Upper lobe of right lung (tissue), 1 donor: Measurements from ENCODE around the gene NSUN2. TPM values are rescaled to one million over a fixed set of nuclear protein-coding genes. Genes with fewer than 3 reads are reported as not detected.

Experiments
- ATAC-seq: fragments of 200-7000 bp; cut with Tn5 transposase; one replicate; pipeline ENCODE4 v1.9.1; 2020; ENCODE audit warnings: mild to moderate bottlenecking, moderate library complexity
- DNase-seq: peaks from one replicate; pipeline ENCODE4 v3.0.0-alpha.2; 2020
- H3K27ac ChIP-seq: fragments of 200-600 bp; one replicate; pipeline ENCODE4 v1.8.0; 2022
- H3K27me3 ChIP-seq: fragments of 200-600 bp; one replicate; pipeline ENCODE4 v1.8.0; 2022; ENCODE audit warnings: mild to moderate bottlenecking
- H3K36me3 ChIP-seq: fragments of 200-600 bp; one replicate; pipeline ENCODE4 v1.8.0; 2022
- H3K4me1 ChIP-seq: fragments of 200-600 bp; one replicate; pipeline ENCODE4 v1.8.0; 2022
- H3K4me3 ChIP-seq: fragments of 200-600 bp; one replicate; pipeline ENCODE4 v1.8.0; 2022; ENCODE audit warnings: mild to moderate bottlenecking
- H3K9me3 ChIP-seq: fragments of 200-600 bp; one replicate; pipeline ENCODE4 v1.8.0; 2022
- CTCF ChIP-seq: fragments of 200-600 bp; IDR thresholded peaks from one replicate; pipeline ENCODE4 v1.8.0; 2022; ENCODE audit warnings: antibody characterized with exemption
- intact Hi-C: fragments of 100-400 bp; cut with DNase I; formaldehyde crosslinking; loops from one replicate; pipeline ENCODE4 v1.11.0; 2022
- long read RNA-seq: library from polyadenylated mRNA; unstranded; transcript quantifications from one replicate; pipeline ENCODE4 v2.0.0, GENCODE V29; 2021
- total RNA-seq: library from RNA; stranded (reverse); fragmentation: NEBNext Ultra II Directional; extraction: Animal tissue kit (Norgen Biotek cat#: 25700); gene quantifications from one replicate; pipeline ENCODE4 v1.2.1, GENCODE V29; 2021
- donor health status: DM: no; HTN: yes; CAD: no; lungs with severe emphysema.

The NSUN2 gene
- total RNA-seq = 46.4 TPM
- long read RNA-seq, transcript NSUN2-201 (19 exons, 3,303 nt) = major isoform, 77 of 103 reads
- long read RNA-seq, transcript NSUN2-206 (18 exons, 2,619 nt) = minor isoform, 5 of 103 reads
- long read RNA-seq, partial matches to known transcripts = 4 of 103 reads
- long read RNA-seq, other reads (novel, unspliced or antisense) = 15 of 103 reads

GRCh38 chr5:6632888-6633468 is at the start of gene NSUN2, which contains the start of gene SRD5A1:
Gene NSUN2, minus strand, starts transcription at chr5:6633044. Its CDS starts 65 bp downstream, at chr5:6632979.
Gene SRD5A1, plus strand, starts transcription at chr5:6633440. Its CDS starts 137 bp downstream, at chr5:6633577.
- ATAC-seq = peak; percentile 96
- Histone ChIP-seq H3K27me3 (no peaks in the 10 kb centered on the region), H3K4me3 (peak within 1 kb of the TSS; percentile 95), H3K9me3 (no peaks in the 10 kb centered on the region), H3K4me1 (peaks cover 24% of the 10 kb centered on the region), H3K27ac (peak within 1 kb of the TSS; percentile 96), H3K36me3 (peaks cover 36% of the 10 kb centered on the region)
- intact Hi-C loops = loop anchor here (10.0 kb wide), 1 partner anchor 112 kb away; no protein-coding TSS in a partner anchor
- peak; percentile 97 for DNase-seq
- no peak for TF ChIP-seq CTCF

- H3K4me1 ChIP-seq = peaks cover 2% of the 10 kb centered on the region
- H3K27ac ChIP-seq = no peak overlapping the region
- TF ChIP-seq CTCF = no peak
- no peaks in the 10 kb centered on the region for H3K9me3 ChIP-seq
- ATAC-seq (no peak), DNase-seq (no peak)
- no peaks in the 10 kb centered on the region for H3K36me3 ChIP-seq
- no peaks in the 10 kb centered on the region for H3K27me3 ChIP-seq
- H3K4me3 ChIP-seq = no peak overlapping the region
- intact Hi-C loops = no loop called here
Measured at GRCh38 chr5:6682239-6682638, 49.4 kb upstream of the NSUN2 start.

GRCh38 chr5:6681682-6682081 is 48.8 kb upstream of the NSUN2 start:
- Histone ChIP-seq H3K27me3 (no peaks in the 10 kb centered on the region), H3K4me1 (no peaks in the 10 kb centered on the region), H3K27ac (no peak overlapping the region), H3K9me3 (no peaks in the 10 kb centered on the region), H3K4me3 (no peak overlapping the region), H3K36me3 (no peaks in the 10 kb centered on the region)
- DNase-seq = no peak
- intact Hi-C loops = no loop called here
- TF ChIP-seq CTCF = no peak
- ATAC-seq = no peak

GRCh38 chr5:6680922-6681321 is 48.1 kb upstream of the NSUN2 start:
- no peaks in the 10 kb centered on the region for H3K4me1 ChIP-seq
- no peak overlapping the region for H3K27ac ChIP-seq
- no peak for DNase-seq
- no peaks in the 10 kb centered on the region for H3K9me3 ChIP-seq
- no peaks in the 10 kb centered on the region for H3K27me3 ChIP-seq
- ATAC-seq = no peak
- H3K4me3 ChIP-seq = no peak overlapping the region
- intact Hi-C loops = no loop called here
- no peaks in the 10 kb centered on the region for H3K36me3 ChIP-seq
- no peak for TF ChIP-seq CTCF

GRCh38 chr5:6678385-6678784 is 45.5 kb upstream of the NSUN2 start:
- intact Hi-C loops = no loop called here
- ATAC-seq (no peak), DNase-seq (no peak)
- H3K27me3 ChIP-seq = no peaks in the 10 kb centered on the region
- TF ChIP-seq CTCF = no peak
- no peaks in the 10 kb centered on the region for H3K9me3 ChIP-seq
- H3K4me1 ChIP-seq = no peaks in the 10 kb centered on the region
- H3K36me3 ChIP-seq = no peaks in the 10 kb centered on the region
- no peak overlapping the region for H3K4me3 ChIP-seq
- no peak overlapping the region for H3K27ac ChIP-seq
